Vagina (tissue), 2 donors: ENCODE results near the gene FOXL3.

Experiments
- POLR2A ChIP-seq, 2 donors: fragments of 450-650 bp; IDR thresholded peaks; one replicate each; pipeline ENCODE4 v1.6.1; 2017; ENCODE audit warnings: antibody characterized with exemption in 2 of 2, mild to moderate bottlenecking in 2 of 2, moderate library complexity in 2 of 2
- TF ChIP-seq, protein P1 (sequence below), 3 experiments: fragments of 450-650 bp in 2 of 3; fragments of 200-600 bp in 1 of 3; sonication (generic) in 1 of 3; IDR thresholded peaks; one replicate each; pipeline ENCODE4 v1.5.1; 2017 to 2019; ENCODE audit warnings: antibody characterized with exemption in 3 of 3, mild to moderate bottlenecking in 2 of 3, moderate library complexity in 2 of 3

DNA sequence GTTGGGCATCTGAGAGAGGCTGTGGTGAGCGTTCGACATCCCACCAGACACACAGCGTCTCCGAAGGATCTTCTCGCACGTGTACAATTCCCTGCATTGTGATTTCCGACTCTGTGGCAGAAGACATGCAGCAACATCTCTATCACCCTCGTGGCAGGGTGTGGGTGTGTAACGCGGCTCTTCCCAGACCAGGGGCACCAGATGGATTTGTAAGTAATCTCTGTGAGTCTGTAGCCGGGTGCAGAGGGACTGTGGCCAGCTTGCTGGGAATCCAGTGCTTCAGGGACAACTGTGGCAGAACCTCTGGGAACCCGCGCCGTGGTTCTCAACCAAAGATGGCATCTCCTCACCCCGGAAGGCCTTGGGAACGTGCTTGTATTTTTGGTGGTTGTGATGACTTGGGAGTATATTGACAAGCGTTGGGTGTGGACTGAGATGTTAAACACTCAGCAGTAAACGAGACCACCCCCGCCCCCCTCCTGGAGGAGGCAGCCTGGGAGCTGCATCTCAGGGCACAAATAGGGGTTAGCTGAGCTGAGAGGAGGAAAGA lies 21.2 kb downstream of the FOXL3 start:
- TF ChIP-seq, protein P1, sequence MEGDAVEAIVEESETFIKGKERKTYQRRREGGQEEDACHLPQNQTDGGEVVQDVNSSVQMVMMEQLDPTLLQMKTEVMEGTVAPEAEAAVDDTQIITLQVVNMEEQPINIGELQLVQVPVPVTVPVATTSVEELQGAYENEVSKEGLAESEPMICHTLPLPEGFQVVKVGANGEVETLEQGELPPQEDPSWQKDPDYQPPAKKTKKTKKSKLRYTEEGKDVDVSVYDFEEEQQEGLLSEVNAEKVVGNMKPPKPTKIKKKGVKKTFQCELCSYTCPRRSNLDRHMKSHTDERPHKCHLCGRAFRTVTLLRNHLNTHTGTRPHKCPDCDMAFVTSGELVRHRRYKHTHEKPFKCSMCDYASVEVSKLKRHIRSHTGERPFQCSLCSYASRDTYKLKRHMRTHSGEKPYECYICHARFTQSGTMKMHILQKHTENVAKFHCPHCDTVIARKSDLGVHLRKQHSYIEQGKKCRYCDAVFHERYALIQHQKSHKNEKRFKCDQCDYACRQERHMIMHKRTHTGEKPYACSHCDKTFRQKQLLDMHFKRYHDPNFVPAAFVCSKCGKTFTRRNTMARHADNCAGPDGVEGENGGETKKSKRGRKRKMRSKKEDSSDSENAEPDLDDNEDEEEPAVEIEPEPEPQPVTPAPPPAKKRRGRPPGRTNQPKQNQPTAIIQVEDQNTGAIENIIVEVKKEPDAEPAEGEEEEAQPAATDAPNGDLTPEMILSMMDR (IDR thresholded peaks at IDR 0.05): no peak
- no peak for TF ChIP-seq POLR2A (IDR thresholded peaks at IDR 0.05)
